HG02885 (cell line): ENCODE results near the gene DRC3.

Experiments
- ATAC-seq: cut with Tn5 transposase; IDR thresholded peaks from one replicate; pipeline ENCODE4 v1.9.1; 2021; ENCODE audit warnings: mild to moderate bottlenecking; ENCODE audit not compliant: unreplicated experiment, poor library complexity

Gene DRC3

DNA sequence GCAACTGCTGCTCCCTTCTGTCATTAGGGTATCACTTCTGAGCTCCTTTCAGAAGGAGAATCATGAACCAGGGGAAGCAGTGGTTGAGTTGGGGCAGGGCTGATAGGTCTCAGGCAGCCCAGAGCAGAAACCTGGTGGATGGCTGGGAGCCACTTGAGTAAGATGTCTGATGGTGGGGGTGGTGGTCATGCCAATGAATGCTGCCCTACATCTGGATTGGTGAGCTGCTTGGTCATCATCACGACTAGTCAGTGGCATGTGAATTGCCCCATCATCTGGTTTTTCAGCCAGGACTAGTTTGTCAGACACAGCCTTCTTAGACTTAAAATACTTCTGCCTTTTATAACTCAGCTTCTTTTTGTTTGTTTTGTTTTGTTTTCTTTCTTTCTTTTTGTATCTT, 69.1 kb downstream of the DRC3 start:
- no peak for ATAC-seq

DNA sequence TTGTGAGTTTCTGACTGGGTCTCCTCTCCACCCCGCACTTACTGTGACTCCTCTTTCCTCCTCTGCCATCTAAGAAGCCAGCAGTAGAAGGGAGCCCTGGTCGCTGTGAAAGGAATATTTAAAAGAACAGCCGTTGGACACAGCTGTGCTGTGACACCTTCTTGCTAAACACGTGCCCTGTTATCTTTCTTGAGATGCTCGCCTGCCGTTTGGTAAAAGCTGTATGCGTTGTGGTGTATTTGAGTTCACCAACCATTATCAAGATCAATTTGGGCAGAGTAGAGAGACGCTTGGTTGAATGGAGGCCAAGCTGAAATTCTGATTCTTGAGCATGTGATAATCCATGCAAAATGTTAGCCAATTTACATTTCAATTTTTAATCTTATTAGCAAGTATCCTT, 70.3 kb downstream of the DRC3 start:
- ATAC-seq, result no peak

DNA sequence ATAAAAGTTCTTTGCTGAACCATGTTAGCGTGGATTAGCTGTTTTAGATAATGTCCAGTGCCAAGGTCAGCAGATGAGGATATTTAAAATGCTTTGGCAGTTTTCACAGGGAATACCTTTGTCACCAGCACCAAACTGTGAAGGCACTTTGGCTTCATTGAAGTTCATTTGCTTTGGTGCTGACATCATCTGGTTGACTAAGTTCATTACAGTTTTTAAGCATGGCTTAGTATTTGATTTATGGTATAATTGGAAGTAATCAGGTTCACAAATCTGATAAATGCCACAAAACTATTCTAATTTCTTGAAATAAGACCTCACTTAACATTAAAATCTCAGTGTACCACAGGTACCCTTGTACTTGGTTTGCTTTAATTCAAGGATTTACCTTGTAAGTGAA, 70.8 kb downstream of the DRC3 start:
- ATAC-seq, result no peak

DNA sequence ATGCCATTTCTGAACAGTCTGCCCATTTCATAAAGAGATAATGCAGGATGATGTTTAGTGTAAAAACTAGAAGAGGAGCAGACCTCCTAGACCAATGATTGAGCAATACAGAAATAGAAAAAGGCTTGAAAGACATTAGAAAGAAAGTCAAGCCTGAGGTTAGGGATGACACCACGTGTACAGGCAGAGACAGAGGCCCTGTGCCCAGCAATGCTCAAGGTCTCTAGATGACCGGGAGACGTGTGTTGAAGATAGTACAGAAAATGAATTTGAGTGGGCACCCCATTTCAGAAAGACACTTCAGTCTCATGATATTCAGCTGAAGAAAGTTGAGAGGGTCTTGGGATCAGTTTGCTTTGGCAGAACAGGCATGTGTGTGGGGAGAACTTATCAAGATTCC, 71.9 kb downstream of the DRC3 start:
- no peak for ATAC-seq

DNA sequence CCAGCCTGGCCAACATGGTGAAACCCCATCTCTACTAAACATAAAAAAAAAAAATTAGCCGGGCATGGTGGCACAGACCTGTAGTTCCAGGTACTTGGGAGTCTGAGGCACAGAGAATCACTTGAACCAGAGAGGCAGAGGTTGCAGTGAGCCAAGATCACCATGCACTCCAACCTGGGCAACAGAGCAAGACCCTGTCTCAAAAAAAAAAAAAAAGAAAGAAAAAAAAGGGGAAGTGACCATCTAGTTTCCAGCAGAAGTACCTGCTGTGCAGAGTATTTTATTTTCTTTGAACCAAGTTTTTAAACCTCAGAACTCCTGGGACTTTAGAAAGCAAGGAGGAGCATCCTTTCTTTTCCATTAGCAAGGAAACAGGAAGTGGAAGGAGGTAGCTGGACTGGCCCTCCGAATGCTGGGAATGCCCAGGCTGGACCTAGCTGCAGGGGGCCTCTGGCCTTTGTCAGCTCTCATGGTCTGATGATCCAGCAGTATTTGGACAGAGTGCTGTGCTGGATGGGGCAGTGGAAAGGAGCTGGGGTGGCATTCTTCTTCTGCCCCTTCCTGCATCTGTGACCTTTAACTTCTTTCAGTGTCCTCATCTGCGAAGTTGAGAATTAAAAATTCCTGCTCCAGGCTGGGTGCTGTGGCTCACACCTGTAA, 73.2 kb downstream of the DRC3 start:
- ATAC-seq, result no peak

DNA sequence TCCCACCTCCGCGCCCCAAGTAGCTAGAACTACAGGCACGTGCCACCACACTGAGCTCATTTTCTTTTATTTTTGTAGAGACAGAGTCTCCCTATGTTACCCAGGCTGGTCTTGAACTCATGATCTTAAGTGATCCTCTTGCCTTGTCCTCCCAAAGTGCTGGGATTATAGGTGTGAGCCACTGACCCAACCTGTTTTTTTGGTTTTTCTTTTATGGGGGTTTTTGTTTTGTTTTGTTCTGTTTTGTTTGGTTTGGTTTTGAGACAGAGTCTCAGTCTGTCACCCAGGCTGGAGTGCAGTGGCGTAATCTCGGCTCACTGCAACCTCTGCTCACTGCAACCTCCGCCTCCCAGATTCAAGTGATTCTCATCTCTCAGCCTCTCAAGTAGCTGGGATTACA, 82.9 kb downstream of the DRC3 start:
- ATAC-seq, result no peak

DNA sequence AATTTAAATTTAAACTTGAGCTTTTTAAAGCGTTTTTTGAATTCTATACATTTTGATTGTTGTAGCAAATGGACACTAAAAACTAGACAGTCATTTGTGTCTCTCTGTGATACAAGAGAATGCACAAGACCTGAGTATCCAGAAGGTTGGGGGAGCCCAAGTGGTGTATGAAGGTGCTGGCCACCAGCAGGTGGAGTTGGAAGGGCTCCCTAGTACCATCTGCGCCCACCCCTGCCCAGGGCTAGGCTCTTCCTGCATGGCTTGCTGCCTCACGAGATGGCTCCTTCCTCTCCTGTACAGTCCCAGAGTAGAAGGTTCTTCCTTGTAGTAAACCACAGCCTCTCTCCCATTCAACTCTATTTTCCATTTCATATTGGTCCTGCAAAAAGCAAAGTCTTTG, 83.6 kb downstream of the DRC3 start:
- ATAC-seq, result no peak

DNA sequence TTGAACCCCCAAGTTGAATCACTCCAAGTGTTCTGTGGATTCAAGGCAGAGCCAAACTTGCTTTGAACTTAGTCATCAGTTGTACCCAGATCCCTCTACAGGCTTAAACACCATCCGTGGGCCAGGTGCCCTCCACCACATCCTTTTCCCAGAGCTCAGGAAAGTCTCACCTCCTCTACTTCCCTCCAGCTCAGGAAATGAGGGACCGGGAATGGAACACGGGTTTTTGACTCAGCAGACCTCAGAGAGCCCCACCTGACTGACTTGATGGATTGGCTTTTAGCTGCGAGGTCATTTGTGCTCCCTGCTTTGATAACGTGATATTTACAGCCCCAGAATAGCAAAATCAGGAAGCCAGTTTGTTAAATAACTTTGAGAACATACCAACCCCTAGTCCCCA, 86.6 kb downstream of the DRC3 start:
- no peak for ATAC-seq

DNA sequence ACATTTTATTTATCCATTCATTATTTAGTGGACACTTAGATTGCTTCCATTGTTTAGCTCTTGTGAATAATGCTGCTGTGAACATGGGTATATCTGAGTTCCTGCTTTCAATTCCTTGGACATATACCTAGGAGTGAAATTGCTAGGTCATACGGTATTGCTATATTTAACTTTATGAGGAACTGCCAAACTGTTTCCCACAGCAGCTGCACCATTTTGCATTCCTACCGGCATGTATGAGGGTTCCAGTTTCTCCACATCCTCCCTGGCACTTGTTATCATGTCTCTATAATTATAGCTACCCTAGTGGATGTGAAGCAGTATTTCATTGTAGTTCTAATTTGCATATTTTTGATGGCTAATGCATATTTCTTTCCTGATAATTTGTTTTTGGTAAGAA, 91.4 kb downstream of the DRC3 start:
- ATAC-seq, result no peak

DNA sequence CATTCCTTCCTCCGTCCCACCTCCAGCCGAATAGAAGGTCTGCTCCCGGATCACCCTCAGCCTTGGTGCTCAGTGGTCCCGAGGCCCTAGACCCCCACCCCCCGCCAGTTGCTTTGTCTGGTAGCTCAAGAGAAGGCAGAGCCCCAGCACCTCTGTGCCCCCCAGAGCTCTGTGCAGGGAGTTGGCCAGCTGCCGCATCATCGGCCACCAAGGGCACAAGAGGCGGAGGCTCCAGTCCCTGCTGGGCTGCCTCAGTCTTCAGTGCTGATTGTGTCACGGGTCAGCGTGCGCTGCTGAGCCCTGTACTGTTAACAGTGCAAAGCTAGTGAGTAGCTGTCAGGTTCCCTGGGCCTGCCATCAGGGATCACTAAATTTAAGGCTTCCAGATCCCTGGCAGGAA, 92.9 kb downstream of the DRC3 start:
- no peak for ATAC-seq
